Measurements from ENCODE around the gene MEDAG.

Gene MEDAG

DNA sequence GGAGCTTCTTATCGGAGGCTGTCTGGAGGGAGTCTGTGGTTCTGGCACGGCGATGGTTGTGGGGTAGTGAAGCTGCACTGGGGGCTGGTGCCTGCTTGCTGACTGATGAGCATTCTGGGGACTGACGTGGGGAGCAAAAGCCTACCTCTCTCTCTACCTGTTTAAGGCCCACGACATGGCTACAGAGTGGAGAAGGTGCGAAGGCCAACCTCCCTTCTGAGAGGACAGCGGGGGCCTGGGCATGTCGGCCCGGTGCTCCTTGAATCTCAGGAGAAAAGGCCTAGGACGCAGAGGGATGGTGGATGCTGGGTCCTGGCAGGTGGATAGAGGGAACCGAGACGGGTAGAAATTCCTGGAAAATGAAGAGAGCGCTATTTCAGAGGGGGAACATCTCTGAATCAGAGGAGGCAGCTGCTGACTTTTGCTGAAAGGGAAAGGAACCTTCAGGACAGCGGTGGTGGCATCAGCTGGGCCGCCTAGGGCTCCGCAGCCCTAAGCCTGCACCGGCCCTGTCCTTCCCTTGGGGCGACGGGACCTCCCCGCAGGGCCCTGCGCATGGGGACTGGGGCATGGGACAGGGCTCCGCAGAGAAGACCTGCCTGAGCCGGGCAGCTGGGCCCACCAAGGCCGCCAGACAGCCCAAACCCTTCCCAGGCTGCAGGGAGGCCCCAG is 35.0 kb upstream of the MEDAG start:
- Histone ChIP-seq H3K4me3 (ENCODE audit: low read depth in 1 of 2, low read length in 2 of 2) (no peak overlapping the region), H3K27me3 (ENCODE audit: insufficient read depth, low read length, poor library complexity) (peaks cover 2% of the 10 kb centered on the region), H3K9me3 (ENCODE audit: insufficient read depth, low read length, severe bottlenecking) (no peaks in the 10 kb centered on the region), H3K27ac (ENCODE audit: low read length) (no peak overlapping the region), H3K4me1 (ENCODE audit: insufficient read depth, low read length) (no peaks in the 10 kb centered on the region), H3K4me2 (ENCODE audit: insufficient read depth, low read length) (no peak overlapping the region), H3K9ac (ENCODE audit: low read depth, low read length) (no peak overlapping the region), H3K36me3 (ENCODE audit: insufficient read depth, low read length) (no peaks in the 10 kb centered on the region), H3K79me2 (ENCODE audit: insufficient read depth, low read length) (no peaks in the 10 kb centered on the region), H4K20me1 (ENCODE audit: insufficient read depth, low read length) (no peaks in the 10 kb centered on the region), H2AFZ (ENCODE audit: low read depth, low read length) (no peak overlapping the region)
- no peak for DNase-seq
- no peak for TF ChIP-seq CTCF (IDR thresholded peaks at IDR 0.05; ENCODE audit: borderline replicate concordance, extremely low read depth, low read length, poor library complexity, severe bottlenecking)
- no peak for ATAC-seq (ENCODE audit: insufficient read depth, low read depth)

GRCh38 chr13:30871588-30872275 is 34.3 kb upstream of the MEDAG start:
- H3K4me1 ChIP-seq (ENCODE audit: insufficient read depth, low read length): no peaks in the 10 kb centered on the region
- no peak for DNase-seq
- ATAC-seq (ENCODE audit: insufficient read depth, low read depth): no peak
- no peaks in the 10 kb centered on the region for H3K36me3 ChIP-seq (ENCODE audit: insufficient read depth, low read length)
- H3K9ac ChIP-seq (ENCODE audit: low read depth, low read length): no peak overlapping the region
- no peaks in the 10 kb centered on the region for H4K20me1 ChIP-seq (ENCODE audit: insufficient read depth, low read length)
- peaks cover 2% of the 10 kb centered on the region for H3K27me3 ChIP-seq (ENCODE audit: insufficient read depth, low read length, poor library complexity)
- TF ChIP-seq EZH2 (IDR thresholded peaks at IDR 0.05; ENCODE audit: borderline replicate concordance, low read depth, low read length, severe bottlenecking) (no peak), CTCF (IDR thresholded peaks at IDR 0.05; ENCODE audit: borderline replicate concordance, extremely low read depth, low read length, poor library complexity, severe bottlenecking) (no peak)
- no peak overlapping the region for H3K27ac ChIP-seq (ENCODE audit: low read length)
- no peak overlapping the region for H3K4me2 ChIP-seq (ENCODE audit: insufficient read depth, low read length)
- no peak overlapping the region for H2AFZ ChIP-seq (ENCODE audit: low read depth, low read length)
- no peaks in the 10 kb centered on the region for H3K9me3 ChIP-seq (ENCODE audit: insufficient read depth, low read length, severe bottlenecking)
- H3K4me3 ChIP-seq (ENCODE audit: low read depth in 1 of 2, low read length in 2 of 2): no peak overlapping the region
- H3K79me2 ChIP-seq (ENCODE audit: insufficient read depth, low read length): no peaks in the 10 kb centered on the region

DNA sequence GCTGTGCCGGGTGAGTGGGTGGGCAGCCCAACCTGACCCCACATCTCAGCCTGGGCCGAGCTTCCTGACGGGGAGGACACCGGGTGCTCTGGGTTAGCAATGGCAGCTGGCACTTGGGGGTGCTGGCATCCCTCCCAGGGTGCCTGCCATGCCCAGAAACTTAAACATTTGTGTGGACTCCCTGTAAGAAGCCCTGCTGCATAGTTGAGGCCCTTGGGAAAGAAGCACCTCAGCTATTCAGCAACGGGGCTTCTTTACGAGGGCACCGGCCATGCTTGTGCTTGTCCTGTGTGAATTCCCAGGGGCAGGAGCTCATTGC is 33.8 kb upstream of the MEDAG start:
- no peak overlapping the region for H3K4me2 ChIP-seq (ENCODE audit: insufficient read depth, low read length)
- no peak overlapping the region for H3K9ac ChIP-seq (ENCODE audit: low read depth, low read length)
- H3K9me3 ChIP-seq (ENCODE audit: insufficient read depth, low read length, severe bottlenecking): no peaks in the 10 kb centered on the region
- no peaks in the 10 kb centered on the region for H3K36me3 ChIP-seq (ENCODE audit: insufficient read depth, low read length)
- DNase-seq: no peak
- H3K79me2 ChIP-seq (ENCODE audit: insufficient read depth, low read length): no peaks in the 10 kb centered on the region
- no peaks in the 10 kb centered on the region for H3K4me1 ChIP-seq (ENCODE audit: insufficient read depth, low read length)
- H4K20me1 ChIP-seq (ENCODE audit: insufficient read depth, low read length): no peaks in the 10 kb centered on the region
- H3K4me3 ChIP-seq (ENCODE audit: low read depth in 1 of 2, low read length in 2 of 2): no peak overlapping the region
- peaks cover 2% of the 10 kb centered on the region for H3K27me3 ChIP-seq (ENCODE audit: insufficient read depth, low read length, poor library complexity)
- no peak overlapping the region for H3K27ac ChIP-seq (ENCODE audit: low read length)
- no peak overlapping the region for H2AFZ ChIP-seq (ENCODE audit: low read depth, low read length)
- TF ChIP-seq CTCF (IDR thresholded peaks at IDR 0.05; ENCODE audit: borderline replicate concordance, extremely low read depth, low read length, poor library complexity, severe bottlenecking): no peak
- TF ChIP-seq EZH2 (IDR thresholded peaks at IDR 0.05; ENCODE audit: borderline replicate concordance, low read depth, low read length, severe bottlenecking): no peak
- no peak for ATAC-seq (ENCODE audit: insufficient read depth, low read depth)
